Daoy (cell line): ENCODE results near the gene KAT2B. TPM values are rescaled to one million over a fixed set of nuclear protein-coding genes. Genes with fewer than 3 reads are reported as not detected.

Experiments used
- DNase-seq: peaks from one replicate; pipeline ENCODE4 v3.0.0-alpha.2; 2015; ENCODE audit warnings: low read depth
- total RNA-seq: library from RNA; depleted of rRNA; stranded (reverse); fragments of >200 nt; shearing (Covaris generic); gene quantifications from 2 replicates; pipeline ENCODE4 v1.2.3, GENCODE V29; 2014

KAT2B gene
- total RNA-seq, 1 experiment from 2014 or later: 1.6 TPM

- no peak for DNase-seq
These were observed 102.3 kb downstream of the KAT2B start for GRCh38 chr3:20142517-20142916.

GRCh38 chr3:20143519-20143918 is 103.3 kb downstream of the KAT2B start:
- DNase-seq: no peak

- no peak for DNase-seq
These were observed 105.6 kb downstream of the KAT2B start for GRCh38 chr3:20145874-20146273.

GRCh38 chr3:20146301-20146700 is 106.1 kb downstream of the KAT2B start:
- DNase-seq: no peak

- DNase-seq: no peak
These were observed 107.1 kb downstream of the KAT2B start for GRCh38 chr3:20147361-20147760.

- no peak for DNase-seq
These were observed 108.2 kb downstream of the KAT2B start for GRCh38 chr3:20148466-20148865.

- no peak for DNase-seq
These were observed 113.8 kb downstream of the KAT2B start for GRCh38 chr3:20154078-20154477.

- DNase-seq: no peak
These were observed 114.7 kb downstream of the KAT2B start for GRCh38 chr3:20154928-20155327.

GRCh38 chr3:20160230-20160629 is 120.0 kb downstream of the KAT2B start:
- DNase-seq: no peak

- DNase-seq: no peak
These were observed 121.5 kb downstream of the KAT2B start for GRCh38 chr3:20161714-20162113.

GRCh38 chr3:20173844-20174410 is 133.7 kb downstream of the KAT2B start:
- no peak for DNase-seq

- no peak for DNase-seq
These were observed 141.0 kb downstream of the KAT2B start for GRCh38 chr3:20181276-20181675.

GRCh38 chr3:20182206-20182605 is 142.0 kb downstream of the KAT2B start:
- no peak for DNase-seq

GRCh38 chr3:20185331-20185678 is 145.1 kb downstream of the KAT2B start:
- peak; percentile 13 for DNase-seq

- DNase-seq: peak; percentile 98
These were observed 145.7 kb downstream of the KAT2B start, which contains the start of gene SGO1 for GRCh38 chr3:20185679-20186599. SGO1 (minus strand) TSS chr3:20186206; CDS start chr3:20184027, 2,179 bp downstream.

- peak; percentile 1 for DNase-seq
These were observed 146.4 kb downstream of the KAT2B start for GRCh38 chr3:20186600-20187004.

- no peak for DNase-seq
These were observed 150.7 kb downstream of the KAT2B start for GRCh38 chr3:20190991-20191390.

- DNase-seq: no peak
These were observed 154.7 kb downstream of the KAT2B start for GRCh38 chr3:20194793-20195460.

- DNase-seq: peak; percentile 2
These were observed 157.5 kb downstream of the KAT2B start for GRCh38 chr3:20197775-20198174.

GRCh38 chr3:20201143-20201542 is 160.9 kb downstream of the KAT2B start:
- no peak for DNase-seq
